Raji (cell line): ENCODE results near the gene SOCS7.

Experiments
- POLR2A ChIP-seq: IDR thresholded peaks from 2 replicates; pipeline ENCODE4 v1.6.1; 2011; ENCODE audit warnings: low read depth, low read length, control low read depth; ENCODE audit not compliant: insufficient read depth

Gene SOCS7

DNA sequence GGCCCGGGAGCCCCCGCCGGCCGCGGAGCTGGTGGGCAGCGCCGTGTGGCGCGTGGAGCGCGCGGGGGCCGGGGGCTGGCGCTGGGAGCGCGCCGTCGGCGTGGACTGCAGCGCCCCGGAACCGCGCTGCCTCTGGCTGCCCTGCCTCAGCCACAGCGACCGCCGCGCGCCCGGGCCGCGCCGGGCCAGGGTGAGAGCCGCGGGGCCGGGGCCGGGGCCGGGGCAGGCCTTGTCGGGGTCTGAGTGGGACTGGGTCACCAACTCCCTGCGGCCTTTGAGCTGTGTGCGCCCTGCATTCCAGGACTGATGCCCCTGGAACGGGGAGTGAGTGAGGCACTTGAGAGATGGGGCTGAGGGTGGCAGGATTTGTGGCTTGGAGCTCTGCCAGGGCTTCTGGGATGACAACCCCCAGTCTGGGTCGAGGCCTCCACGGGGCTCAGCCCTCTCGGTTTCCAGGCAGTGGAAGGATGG lies 102.3 kb downstream of the SOCS7 start:
- TF ChIP-seq POLR2A = no peak

DNA sequence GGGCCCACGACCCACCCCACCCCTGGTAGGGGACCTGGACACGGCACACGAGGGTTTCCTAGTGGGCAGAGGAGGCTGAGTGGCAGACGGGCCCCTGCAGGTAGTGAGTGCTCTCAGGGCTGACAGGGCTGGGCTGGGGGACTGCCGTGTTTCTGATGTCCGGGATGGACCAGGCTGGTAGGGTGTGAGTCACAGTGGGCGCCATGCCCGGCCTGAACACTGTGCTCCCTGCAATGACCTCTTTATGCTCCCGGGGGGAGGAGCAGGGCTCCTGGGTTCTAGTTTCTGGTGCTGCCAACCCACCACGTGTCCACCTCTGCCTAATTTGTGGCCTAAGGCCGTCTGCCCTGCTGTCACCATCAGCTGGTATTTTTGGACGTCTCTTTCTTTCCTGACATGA lies 102.9 kb downstream of the SOCS7 start:
- TF ChIP-seq POLR2A = no peak
